22Rv1 (cell line): ENCODE results near the gene PHACTR4.

Source experiments
- ZFX ChIP-seq: fragments of 450-650 bp; IDR thresholded peaks from 2 replicates; pipeline ENCODE4 v1.6.1; 2017; ENCODE audit warnings: antibody characterized with exemption, borderline replicate concordance
- TF ChIP-seq, protein P1 (sequence below): fragments of 450-650 bp; IDR thresholded peaks from 2 replicates; pipeline ENCODE4 v1.5.1; 2017; ENCODE audit warnings: mild to moderate bottlenecking

DNA sequence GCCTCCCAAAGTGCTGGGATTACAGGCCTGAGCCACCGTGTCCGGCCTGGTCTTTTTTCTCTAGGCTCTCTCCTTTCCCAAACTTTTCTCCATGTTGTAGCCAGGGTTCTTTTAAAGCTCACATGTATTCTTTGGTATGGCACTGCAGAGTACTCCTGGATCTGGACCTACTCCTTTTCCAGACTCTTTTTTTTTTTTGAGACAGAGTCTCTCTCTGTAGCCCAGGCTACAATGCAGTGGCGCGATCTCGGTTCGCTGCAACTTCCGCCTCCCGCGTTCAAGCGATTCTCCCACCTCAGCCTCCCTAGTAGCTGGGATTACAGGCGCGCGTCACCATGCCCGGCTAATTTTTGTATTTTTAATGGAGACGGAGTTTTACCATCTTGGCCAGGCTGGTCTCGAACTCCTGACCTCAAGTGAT, 41.3 kb upstream of the PHACTR4 start:
- TF ChIP-seq, protein P1, sequence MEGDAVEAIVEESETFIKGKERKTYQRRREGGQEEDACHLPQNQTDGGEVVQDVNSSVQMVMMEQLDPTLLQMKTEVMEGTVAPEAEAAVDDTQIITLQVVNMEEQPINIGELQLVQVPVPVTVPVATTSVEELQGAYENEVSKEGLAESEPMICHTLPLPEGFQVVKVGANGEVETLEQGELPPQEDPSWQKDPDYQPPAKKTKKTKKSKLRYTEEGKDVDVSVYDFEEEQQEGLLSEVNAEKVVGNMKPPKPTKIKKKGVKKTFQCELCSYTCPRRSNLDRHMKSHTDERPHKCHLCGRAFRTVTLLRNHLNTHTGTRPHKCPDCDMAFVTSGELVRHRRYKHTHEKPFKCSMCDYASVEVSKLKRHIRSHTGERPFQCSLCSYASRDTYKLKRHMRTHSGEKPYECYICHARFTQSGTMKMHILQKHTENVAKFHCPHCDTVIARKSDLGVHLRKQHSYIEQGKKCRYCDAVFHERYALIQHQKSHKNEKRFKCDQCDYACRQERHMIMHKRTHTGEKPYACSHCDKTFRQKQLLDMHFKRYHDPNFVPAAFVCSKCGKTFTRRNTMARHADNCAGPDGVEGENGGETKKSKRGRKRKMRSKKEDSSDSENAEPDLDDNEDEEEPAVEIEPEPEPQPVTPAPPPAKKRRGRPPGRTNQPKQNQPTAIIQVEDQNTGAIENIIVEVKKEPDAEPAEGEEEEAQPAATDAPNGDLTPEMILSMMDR, result no peak
- TF ChIP-seq ZFX, result no peak
